Heart left ventricle (tissue), 16 donors: ENCODE results near the gene TNFRSF8. TPM values are rescaled to one million over a fixed set of nuclear protein-coding genes. Genes with fewer than 3 reads are reported as not detected.

Experiments
- ATAC-seq, 4 donors: fragments of 200-7000 bp; cut with Tn5 transposase; one replicate each; pipeline ENCODE4 v1.9.1; 2020 to 2022; ENCODE audit warnings: moderate library complexity in 4 of 4, mild to moderate bottlenecking in 3 of 4, moderate number of reproducible peaks in 1 of 4
- DNase-seq, 5 donors: peaks; one replicate each; pipeline ENCODE4 v3.0.0-alpha.2; 2020
- H3K27ac ChIP-seq, 12 donors: fragments of 200-600 bp; sonication (generic) in 4 of 12; one replicate each; pipeline versions ENCODE4 v1.5.0 to v1.8.0; 2016 to 2022; ENCODE audit warnings: mild to moderate bottlenecking in 2 of 12
- H3K27me3 ChIP-seq, 9 donors: fragments of 200-600 bp; sonication (generic) in 2 of 9; one replicate each; pipeline versions ENCODE4 v1.5.1 to v1.8.0; 2016 to 2022; ENCODE audit warnings: mild to moderate bottlenecking in 3 of 9
- H3K36me3 ChIP-seq, 9 donors: fragments of 200-600 bp; sonication (generic) in 2 of 9; one replicate each; pipeline versions ENCODE4 v1.5.0 to v1.8.0; 2018 to 2022; ENCODE audit warnings: mild to moderate bottlenecking in 2 of 9
- H3K4me1 ChIP-seq, 12 donors: fragments of 200-600 bp; sonication (generic) in 4 of 12; one replicate each; pipeline versions ENCODE4 v1.5.0 to v1.8.0; 2016 to 2022; ENCODE audit warnings: mild to moderate bottlenecking in 3 of 12
- H3K4me3 ChIP-seq, 12 donors: fragments of 200-600 bp; sonication (generic) in 4 of 12; one replicate each; pipeline versions ENCODE4 v1.5.0 to v1.8.0; 2017 to 2022; ENCODE audit warnings: mild to moderate bottlenecking in 9 of 12, moderate library complexity in 4 of 12
- H3K9me3 ChIP-seq, 12 donors: fragments of 200-600 bp; sonication (generic) in 4 of 12; one replicate each; pipeline versions ENCODE4 v1.5.0 to v1.8.0; 2016 to 2022; ENCODE audit warnings: mild to moderate bottlenecking in 1 of 12
- CTCF ChIP-seq, 12 donors: fragments of 200-600 bp; sonication (generic) in 4 of 12; IDR thresholded peaks; one replicate each; pipeline versions ENCODE4 v1.5.0 to v1.8.0; 2018 to 2022; ENCODE audit warnings: antibody characterized with exemption in 12 of 12, mild to moderate bottlenecking in 5 of 12
- POLR2A ChIP-seq, 2 donors: fragments of 450-650 bp; IDR thresholded peaks; one replicate each; pipeline ENCODE4 v1.6.1; 2017; ENCODE audit warnings: antibody characterized with exemption in 2 of 2, mild to moderate bottlenecking in 2 of 2, moderate library complexity in 2 of 2
- WGBS, 4 donors: extraction: QIAGEN DNeasy Blood & Tissue Kit in 2 of 4; methylation state at CpG; one replicate each; pipeline versions ENCODE4 v1.1.5 to v1.1.7; 2013 to 2018; 5-methylcytosine and 5-hydroxymethylcytosine counted together
- intact Hi-C, 10 donors: fragments of 100-400 bp; cut with DNase I; formaldehyde crosslinking; loops; one replicate each; pipeline versions ENCODE4 v1.11.1 to v1.14.2; 2022
- polyA plus RNA-seq, 2 donors: library from polyadenylated mRNA; stranded (reverse); fragments of 200-250 nt; gene quantifications; one replicate each; pipeline ENCODE4 v1.2.3, GENCODE V29; 2013
- total RNA-seq, 9 donors: library from RNA; depleted of rRNA in 2 of 9; stranded (reverse); fragments of >200 nt in 2 of 9; fragmentation: NEBNext Ultra II Directional in 3 of 9; extraction: Animal tissue kit (Norgen Biotek cat#: 25700) in 3 of 9; gene quantifications; one replicate each; pipeline versions ENCODE4 v1.1.0 to v1.2.4, GENCODE V29; 2016 to 2023
- donor health status: ischemic (EF 13 %, LVEDD 7.1; RV severe dilation, severe dysfunction).
- donor health status: healthy with polysubstance abuse.
- donor health status: DM: no; HTN: yes; CAD: no.
- donor health status: DM: no; HTN: no; CAD: no.
- donor health status: ischemic (EF 25% LVEDD 6.9; RV normal size, moderate dysfunction).
- donor health status: ischemic (EF 25% LVEDD 5.7; RV mildly dilated, moderate dysfunction).
- donor health status: healthy.
- donor health status: DM: yes; HTN: yes; CAD: no.
- donor health status: ischemic (EF 35%, LVEDD 5.7; RV mildly dilated, moderate dysfunction).
- donor health status: nonischemic (EF 11% LVEDD 7.7; RV severe dilation, severe dysfunction).
- donor health status: DM: yes; HTN: yes; CAD: no.
- donor health status: PGD.
- donor health status: ischemic (EF 29% LVEDD 5.4; RV normal size, mild dysfunction).
- donor health status: nonischemic (EF 23%, LVEDD 6.1; RV moderate dilation, normal function).

Gene TNFRSF8
- total and polyA plus RNA-seq, 11 donors: 0.51 to 4.5 (median 0.76) TPM

GRCh38 chr1:12155328-12155727, 92.2 kb downstream of the TNFRSF8 start:
- 96 to 100% (median 99%) methylated on average over 2 of the region's 2 CpGs for WGBS, 4 donors
- intact Hi-C loops: no loop called here
- no peak for TF ChIP-seq POLR2A (IDR thresholded peaks at IDR 0.05)
- no peak for TF ChIP-seq CTCF (IDR thresholded peaks at IDR 0.05)
- Histone ChIP-seq H3K36me3 (no peaks in the 10 kb centered on the region), H3K9me3 (no peaks in the 10 kb centered on the region), H3K27me3 (no peaks in the 10 kb centered on the region), H3K4me1 (peaks cover 0 to 76% (median 10%) of the 10 kb centered on the region in 12 donors), H3K4me3 (no peak overlapping the region), H3K27ac (no peak overlapping the region)
- ATAC-seq (no peak), DNase-seq (peak in 1 of 5 donors; percentile 1)

- peak overlapping the region in 1 of 12 donors; percentile 76 for H3K27ac ChIP-seq
- H3K4me1 ChIP-seq: peaks cover 6 to 76% (median 26%) of the 10 kb centered on the region in 12 donors
- whole genome bisulfite sequencing, 4 donors: 78 to 82% (median 79%) methylated on average over 10 of the region's 10 CpGs
- peak in 1 of 5 donors; percentile 31 for DNase-seq
- no peaks in the 10 kb centered on the region for H3K9me3 ChIP-seq
- TF ChIP-seq POLR2A (IDR thresholded peaks at IDR 0.05): no peak
- H3K27me3 ChIP-seq: no peaks in the 10 kb centered on the region
- no peak for ATAC-seq
- no peak overlapping the region for H3K4me3 ChIP-seq
- intact Hi-C loops: no loop called here
- H3K36me3 ChIP-seq: no peaks in the 10 kb centered on the region
Measured at GRCh38 chr1:12157366-12158231, 94.5 kb downstream of the TNFRSF8 start.

GRCh38 chr1:12158357-12159092, 95.4 kb downstream of the TNFRSF8 start:
- Histone ChIP-seq H3K36me3 (no peaks in the 10 kb centered on the region), H3K4me3 (no peak overlapping the region), H3K27ac (peak overlapping the region in 1 of 12 donors; percentile 76), H3K27me3 (no peaks in the 10 kb centered on the region), H3K9me3 (no peaks in the 10 kb centered on the region), H3K4me1 (peaks cover 7 to 76% (median 24%) of the 10 kb centered on the region in 12 donors)
- ATAC-seq (no peak), DNase-seq (peak in 2 of 5 donors; percentile 13 to 35)
- TF ChIP-seq CTCF (IDR thresholded peaks at IDR 0.05) (no peak), POLR2A (IDR thresholded peaks at IDR 0.05) (no peak)
- intact Hi-C loops: no loop called here
- 74 to 81% (median 78%) methylated on average over 22 of the region's 22 CpGs for WGBS, 4 donors

GRCh38 chr1:12159816-12160215, 96.7 kb downstream of the TNFRSF8 start:
- Histone ChIP-seq H3K9me3 (no peaks in the 10 kb centered on the region), H3K4me3 (no peak overlapping the region), H3K4me1 (peaks cover 7 to 82% (median 22%) of the 10 kb centered on the region in 12 donors), H3K27me3 (no peaks in the 10 kb centered on the region), H3K27ac (peak overlapping the region in 1 of 12 donors; percentile 97), H3K36me3 (no peaks in the 10 kb centered on the region)
- ATAC-seq (no peak), DNase-seq (peak in 2 of 5 donors; percentile 10 to 51)
- 94 to 96% (median 95%) methylated on average over 7 of the region's 7 CpGs for WGBS, 4 donors
- intact Hi-C loops: loop anchor here in 1 of 10 donors (5.0 kb wide), 1 partner anchor 33 kb away; no protein-coding TSS in a partner anchor
- TF ChIP-seq POLR2A (IDR thresholded peaks at IDR 0.05): no peak

GRCh38 chr1:12161324-12161661, 98.2 kb downstream of the TNFRSF8 start:
- peak overlapping the region; percentile 61 to 97 (median 80) for H3K27ac ChIP-seq
- intact Hi-C loops: loop anchor here in 1 of 10 donors (5.0 kb wide), 1 partner anchor 34 kb away; no protein-coding TSS in a partner anchor
- no peaks in the 10 kb centered on the region for H3K9me3 ChIP-seq
- H3K4me1 ChIP-seq: peaks cover 7 to 97% (median 22%) of the 10 kb centered on the region in 12 donors
- no peaks in the 10 kb centered on the region for H3K27me3 ChIP-seq
- TF ChIP-seq POLR2A (IDR thresholded peaks at IDR 0.05) (no peak), CTCF (IDR thresholded peaks at IDR 0.05) (no peak)
- ATAC-seq: peak in 1 of 4 donors; percentile 4
- peak overlapping the region in 1 of 12 donors; percentile 20 for H3K4me3 ChIP-seq
- H3K36me3 ChIP-seq: no peaks in the 10 kb centered on the region
- no peak for DNase-seq
- WGBS, 4 donors: 76 to 90% (median 78%) methylated on average over 1 to 2 of the region's 2 CpGs
